PFSK-1 (cell line): ENCODE data around the gene SNRNP200.

ENCODE experiments used
- FOXP2 ChIP-seq: optimal IDR thresholded peaks from 2 replicates; pipeline ENCODE3; 2011; ENCODE audit warnings: borderline replicate concordance, control low read depth, inconsistent platforms; ENCODE audit not compliant: insufficient read depth; ENCODE audit errors: extremely low read length, extremely low read depth
- POLR2AphosphoS5 ChIP-seq: IDR thresholded peaks from 2 replicates; pipeline ENCODE4 v1.6.1; 2012; ENCODE audit warnings: low read depth, mild to moderate bottlenecking, control low read depth, low read length, moderate library complexity
- SIN3A ChIP-seq: IDR thresholded peaks from 2 replicates; pipeline ENCODE4 v1.6.1; 2012; ENCODE audit warnings: mild to moderate bottlenecking, low read length, moderate library complexity, borderline replicate concordance; ENCODE audit not compliant: insufficient read depth
- TAF1 ChIP-seq: IDR thresholded peaks from 2 replicates; pipeline ENCODE4 v1.6.1; 2012; ENCODE audit warnings: low read length, control low read depth, borderline replicate concordance; ENCODE audit not compliant: insufficient read depth
- TF ChIP-seq, protein P1 (sequence below), 2 experiments: IDR thresholded peaks; 2 replicates each; pipeline versions ENCODE4 v1.6.1 to v1.8.0; 2011 to 2012; ENCODE audit warnings: low read depth in 2 of 2, low read length in 2 of 2, control low read depth in 1 of 2, inconsistent platforms in 1 of 2, mild to moderate bottlenecking in 1 of 2, moderate library complexity in 1 of 2; ENCODE audit not compliant: insufficient read depth in 1 of 2

Gene SNRNP200

GRCh38 chr2:96271995-96272394, 33.4 kb downstream of the SNRNP200 start:
- TF ChIP-seq, protein P1, sequence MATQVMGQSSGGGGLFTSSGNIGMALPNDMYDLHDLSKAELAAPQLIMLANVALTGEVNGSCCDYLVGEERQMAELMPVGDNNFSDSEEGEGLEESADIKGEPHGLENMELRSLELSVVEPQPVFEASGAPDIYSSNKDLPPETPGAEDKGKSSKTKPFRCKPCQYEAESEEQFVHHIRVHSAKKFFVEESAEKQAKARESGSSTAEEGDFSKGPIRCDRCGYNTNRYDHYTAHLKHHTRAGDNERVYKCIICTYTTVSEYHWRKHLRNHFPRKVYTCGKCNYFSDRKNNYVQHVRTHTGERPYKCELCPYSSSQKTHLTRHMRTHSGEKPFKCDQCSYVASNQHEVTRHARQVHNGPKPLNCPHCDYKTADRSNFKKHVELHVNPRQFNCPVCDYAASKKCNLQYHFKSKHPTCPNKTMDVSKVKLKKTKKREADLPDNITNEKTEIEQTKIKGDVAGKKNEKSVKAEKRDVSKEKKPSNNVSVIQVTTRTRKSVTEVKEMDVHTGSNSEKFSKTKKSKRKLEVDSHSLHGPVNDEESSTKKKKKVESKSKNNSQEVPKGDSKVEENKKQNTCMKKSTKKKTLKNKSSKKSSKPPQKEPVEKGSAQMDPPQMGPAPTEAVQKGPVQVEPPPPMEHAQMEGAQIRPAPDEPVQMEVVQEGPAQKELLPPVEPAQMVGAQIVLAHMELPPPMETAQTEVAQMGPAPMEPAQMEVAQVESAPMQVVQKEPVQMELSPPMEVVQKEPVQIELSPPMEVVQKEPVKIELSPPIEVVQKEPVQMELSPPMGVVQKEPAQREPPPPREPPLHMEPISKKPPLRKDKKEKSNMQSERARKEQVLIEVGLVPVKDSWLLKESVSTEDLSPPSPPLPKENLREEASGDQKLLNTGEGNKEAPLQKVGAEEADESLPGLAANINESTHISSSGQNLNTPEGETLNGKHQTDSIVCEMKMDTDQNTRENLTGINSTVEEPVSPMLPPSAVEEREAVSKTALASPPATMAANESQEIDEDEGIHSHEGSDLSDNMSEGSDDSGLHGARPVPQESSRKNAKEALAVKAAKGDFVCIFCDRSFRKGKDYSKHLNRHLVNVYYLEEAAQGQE (IDR thresholded peaks at IDR 0.05; ENCODE audit: insufficient read depth in 1 of 2, low read depth in 2 of 2, low read length in 2 of 2): no peak
- no peak for TF ChIP-seq FOXP2
- TF ChIP-seq SIN3A: no peak
- TF ChIP-seq POLR2AphosphoS5: 0 out of 2 replicates have a peak, but pooled peaks have one; percentile 14

DNA sequence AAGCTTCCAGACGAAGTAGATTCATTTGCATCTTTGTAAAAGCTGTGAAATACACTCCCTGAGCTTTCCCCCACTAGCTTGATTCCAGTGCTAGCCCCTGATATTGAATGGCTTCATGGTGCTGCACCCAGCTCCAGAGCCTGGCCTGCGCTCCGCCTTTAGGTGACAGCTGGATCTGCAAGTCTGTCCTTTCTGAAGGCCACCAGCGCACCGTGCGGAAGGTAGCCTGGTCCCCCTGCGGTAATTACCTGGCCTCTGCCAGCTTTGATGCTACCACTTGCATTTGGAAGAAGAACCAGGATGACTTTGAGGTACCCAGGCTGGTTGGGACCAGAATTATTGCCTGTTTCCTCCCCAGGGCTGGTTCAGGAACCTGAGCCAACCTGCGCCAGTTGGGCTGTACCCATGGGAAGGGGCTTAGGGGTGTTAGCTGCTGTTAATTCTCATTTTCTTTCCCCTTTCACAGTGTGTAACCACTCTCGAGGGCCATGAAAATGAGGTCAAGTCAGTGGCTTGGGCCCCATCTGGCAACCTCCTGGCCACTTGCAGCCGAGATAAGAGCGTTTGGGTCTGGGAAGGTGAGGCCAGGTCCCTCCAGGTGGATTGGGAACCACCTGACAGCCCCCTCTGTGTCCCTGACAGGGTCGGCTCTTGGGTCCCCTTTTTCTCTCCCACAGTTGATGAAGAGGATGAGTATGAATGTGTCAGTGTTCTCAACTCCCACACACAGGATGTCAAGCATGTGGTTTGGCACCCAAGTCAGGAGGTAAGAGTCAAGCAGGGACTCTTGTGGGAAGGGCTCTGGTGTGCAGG, 38.0 kb downstream of the SNRNP200 start:
- TF ChIP-seq SIN3A: no peak
- TF ChIP-seq FOXP2: no peak
- TF ChIP-seq TAF1: no peak
- TF ChIP-seq POLR2AphosphoS5: no peak
- TF ChIP-seq, protein P1 (IDR thresholded peaks at IDR 0.05; ENCODE audit: insufficient read depth in 1 of 2, low read depth in 2 of 2, low read length in 2 of 2): no peak

GRCh38 chr2:96265840-96266679, 39.3 kb downstream of the SNRNP200 start, which contains the start of the genes CIAO1 and TMEM127:
TSS of gene CIAO1 (plus strand) at chr2:96266225. CDS start at chr2:96266351, 126 bp downstream.
TSS of gene TMEM127 (minus strand) at chr2:96265997. CDS start at chr2:96265381, 616 bp downstream.
- 0 out of 2 replicates have a peak, but pooled peaks have one; percentile 15 for TF ChIP-seq SIN3A
- TF ChIP-seq TAF1: peak; percentile 69; the same call in 1 of the 2 replicates
- TF ChIP-seq FOXP2: no peak
- TF ChIP-seq POLR2AphosphoS5: peak; percentile 83

DNA sequence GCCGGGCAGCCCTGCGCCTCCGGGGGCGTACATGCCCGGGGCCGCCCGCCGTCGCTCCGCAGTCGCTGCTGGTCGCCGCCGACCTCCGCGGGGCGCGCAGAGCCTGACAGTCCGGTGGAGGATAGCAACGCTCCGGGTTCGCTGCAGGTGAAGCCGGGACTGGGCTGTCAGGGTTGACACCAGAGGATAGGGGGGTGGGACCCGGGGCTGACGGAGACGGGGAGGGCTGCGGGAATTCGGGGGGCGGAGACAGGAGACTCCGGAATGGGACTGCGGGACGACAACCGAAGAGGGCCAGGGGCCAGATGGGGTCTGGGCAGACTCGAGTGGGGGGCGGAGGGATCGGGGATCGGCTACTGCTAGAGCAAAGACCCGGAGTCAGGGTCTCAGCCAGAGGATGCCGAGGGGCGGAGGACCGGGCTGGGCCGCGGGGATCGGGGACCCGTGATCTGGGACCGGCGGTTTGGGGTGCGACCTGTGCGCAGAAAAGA, 40.0 kb downstream of the SNRNP200 start:
- TF ChIP-seq, protein P1 (IDR thresholded peaks at IDR 0.05; ENCODE audit: insufficient read depth in 1 of 2, low read depth in 2 of 2, low read length in 2 of 2): no peak

DNA sequence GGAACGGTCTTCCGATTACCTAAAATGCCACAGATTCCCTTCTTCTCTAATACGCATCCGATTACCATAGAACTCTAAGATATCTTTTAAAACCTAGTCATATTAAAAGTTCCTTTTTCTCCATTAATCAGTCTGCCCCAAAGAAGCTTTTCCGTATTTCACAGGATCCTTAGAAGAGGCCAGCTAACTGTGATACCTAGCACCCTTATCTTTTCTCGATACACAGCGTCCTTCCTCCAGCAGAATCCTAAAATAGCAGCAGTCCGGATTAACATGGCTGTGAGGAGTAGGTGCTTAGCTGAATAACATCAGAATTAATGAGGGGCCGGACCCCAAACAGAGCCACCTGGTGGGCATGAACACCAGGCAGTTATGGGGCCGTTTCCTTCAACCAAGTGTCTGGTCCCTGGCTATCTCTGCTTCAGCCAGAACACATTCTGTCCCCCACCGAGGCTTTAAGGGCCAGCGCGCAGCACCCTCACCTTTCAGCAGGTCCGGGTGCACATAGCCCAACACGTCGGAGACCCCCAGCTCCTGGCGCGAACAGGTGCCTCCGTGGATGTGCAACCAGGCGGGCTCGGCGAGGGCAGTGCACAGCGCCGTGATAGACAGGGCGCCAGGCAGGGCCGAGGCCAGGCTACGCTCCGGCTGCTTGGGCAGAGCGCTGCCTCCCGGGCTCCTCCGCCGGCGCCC, 40.5 kb downstream of the SNRNP200 start:
- TF ChIP-seq TAF1: no peak
- TF ChIP-seq POLR2AphosphoS5: no peak
- TF ChIP-seq FOXP2: no peak
- TF ChIP-seq SIN3A: no peak
- TF ChIP-seq, protein P1 (IDR thresholded peaks at IDR 0.05; ENCODE audit: insufficient read depth in 1 of 2, low read depth in 2 of 2, low read length in 2 of 2): no peak
